CD4-positive, alpha-beta T cell (primary cell): ENCODE measurements around the gene RAB8A. TPM values are rescaled to one million over a fixed set of nuclear protein-coding genes. Genes with fewer than 3 reads are reported as not detected.

Experiments used
- ATAC-seq: fragments of 200-7000 bp; cut with Tn5 transposase; one replicate; pipeline ENCODE4 v1.10.0; 2022; ENCODE audit warnings: mild to moderate bottlenecking; ENCODE audit not compliant: poor library complexity
- CTCF ChIA-PET: fragments of 350-600 bp; sonication (Branson Sonifier 250); formaldehyde crosslinking; loops from one replicate; lab custom pipeline; 2021; ENCODE audit warnings: antibody characterized with exemption, inconsistent platforms; lab: Charles Lee
- POLR2A ChIA-PET: fragments of 350-600 bp; sonication (Branson Sonifier 250); formaldehyde crosslinking; loops from one replicate; lab custom pipeline; 2021; ENCODE audit warnings: antibody characterized with exemption, inconsistent platforms; lab: Charles Lee
- DNase-seq, 14 experiments: peaks; one replicate each; pipeline ENCODE4 v3.0.0-alpha.2; 2013 to 2020; ENCODE audit warnings: mixed read lengths in 2 of 14
- H3K27ac ChIP-seq, 2 donors: one replicate each; pipeline versions ENCODE4 v1.5.1 to v1.7.0; 2013; ENCODE audit warnings: low read length in 2 of 2, low read depth in 1 of 2, mild to moderate bottlenecking in 1 of 2
- H3K27me3 ChIP-seq, 2 experiments: 1 replicate in 1 of 2; 2 replicates in 1 of 2; pipeline versions ENCODE4 v1.6.1 to v1.7.0; 2013; ENCODE audit warnings: low read length in 2 of 2, control low read depth in 1 of 2, mild to moderate bottlenecking in 1 of 2, moderate library complexity in 1 of 2; ENCODE audit not compliant: insufficient read depth in 2 of 2, control insufficient read depth in 1 of 2
- H3K36me3 ChIP-seq: one replicate; pipeline ENCODE4 v1.6.1; 2013; ENCODE audit warnings: low read length, control low read depth; ENCODE audit not compliant: insufficient read depth
- H3K4me1 ChIP-seq: one replicate; pipeline ENCODE4 v1.6.1; 2013; ENCODE audit warnings: low read length, control low read depth; ENCODE audit not compliant: insufficient read depth
- H3K4me3 ChIP-seq: one replicate; pipeline ENCODE4 v1.5.1; 2013; ENCODE audit warnings: mild to moderate bottlenecking, low read length, moderate library complexity
- H3K9me3 ChIP-seq, 2 experiments: 1 replicate in 1 of 2; 2 replicates in 1 of 2; pipeline versions ENCODE4 v1.6.1 to v1.7.0; 2013; ENCODE audit warnings: low read length in 2 of 2, mild to moderate bottlenecking in 2 of 2, control low read depth in 1 of 2, moderate library complexity in 1 of 2; ENCODE audit not compliant: control insufficient read depth in 1 of 2, insufficient read depth in 1 of 2
- H3K27ac Mint-ChIP-seq: one replicate; pipeline ENCODE4 v1.8.0; 2020; ENCODE audit warnings: mixed read lengths
- H3K27me3 Mint-ChIP-seq: one replicate; pipeline ENCODE4 v1.8.0; 2021; ENCODE audit warnings: mixed read lengths
- H3K36me3 Mint-ChIP-seq: one replicate; pipeline ENCODE4 v1.8.0; 2021; ENCODE audit warnings: low read depth, mixed read lengths
- H3K4me1 Mint-ChIP-seq: one replicate; pipeline ENCODE4 v1.8.0; 2021; ENCODE audit warnings: low read depth, mixed read lengths
- H3K4me3 Mint-ChIP-seq: one replicate; pipeline ENCODE4 v1.8.0; 2020; ENCODE audit warnings: mild to moderate bottlenecking, mixed read lengths
- H3K9me3 Mint-ChIP-seq: one replicate; pipeline ENCODE4 v1.8.0; 2020; ENCODE audit warnings: mixed read lengths
- CTCF ChIP-seq: fragments of 200-600 bp; IDR thresholded peaks from one replicate; pipeline ENCODE4 v1.8.0; 2022; ENCODE audit warnings: antibody characterized with exemption, mild to moderate bottlenecking
- intact Hi-C, 2 experiments: fragments of 100-400 bp; cut with DNase I in 1 of 2; cut with micrococcal nuclease in 1 of 2; formaldehyde crosslinking; loops; one replicate each; pipeline versions ENCODE4 v1.15.1 to v1.9.0; 2023 to 2025; cut with DNase I, micrococcal nuclease
- total RNA-seq, 174 experiments: library from RNA in 2 of 174; stranded (reverse) in 2 of 174; gene quantifications; one replicate each; pipeline ENCODE4 v1.2.3 and lab custom pipeline; 2021 to 2026

The RAB8A gene
- total RNA-seq, 2 experiments from 2014 or later, result 74.9 to 79.0 TPM

- H3K27ac Mint-ChIP-seq, result no peak overlapping the region
- TF ChIP-seq CTCF, result no peak
- H3K36me3 ChIP-seq, result no peaks in the 10 kb centered on the region
- H3K9me3 ChIP-seq, result peaks cover 0 to 4% of the 10 kb centered on the region in 2 experiments
- H3K27me3 ChIP-seq, result no peaks in the 10 kb centered on the region
- no peak for ATAC-seq
- ChIA-PET CTCF (no interaction called here), POLR2A (no interaction called here)
- H3K27me3 Mint-ChIP-seq, result no peaks in the 10 kb centered on the region
- DNase-seq, result no peak
- intact Hi-C loops, result no loop called here
- H3K4me3 Mint-ChIP-seq, result no peak overlapping the region
- H3K36me3 Mint-ChIP-seq, result no peaks in the 10 kb centered on the region
- H3K4me1 Mint-ChIP-seq, result no peaks in the 10 kb centered on the region
- H3K27ac ChIP-seq, result no peak overlapping the region
- H3K4me1 ChIP-seq, result peaks cover 9% of the 10 kb centered on the region
- H3K9me3 Mint-ChIP-seq, result no peaks in the 10 kb centered on the region
- H3K4me3 ChIP-seq, result no peak overlapping the region
Observed at GRCh38 chr19:16164222-16164890, 52.7 kb downstream of the RAB8A start.

DNA sequence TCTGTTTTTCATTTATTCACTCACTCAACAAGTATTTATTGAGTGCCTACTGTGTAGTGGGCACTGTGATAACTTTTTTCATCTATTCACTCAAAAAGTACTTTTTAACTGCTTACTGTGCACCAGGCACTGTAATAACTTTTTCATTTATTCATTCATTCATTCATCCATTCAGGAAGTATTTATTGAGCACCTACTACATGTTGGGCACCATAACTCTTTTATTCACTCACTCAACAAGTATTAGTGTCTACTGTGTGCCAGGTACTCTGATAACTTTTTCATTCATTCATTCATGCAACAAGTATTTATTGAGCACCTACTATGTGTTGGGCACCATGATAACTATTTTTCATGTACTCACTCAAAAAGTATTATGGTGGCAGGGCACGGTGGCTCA lies 54.7 kb downstream of the RAB8A start:
- Mint-ChIP-seq H3K27me3 (no peaks in the 10 kb centered on the region), H3K4me1 (no peaks in the 10 kb centered on the region), H3K9me3 (no peaks in the 10 kb centered on the region), H3K27ac (no peak overlapping the region), H3K36me3 (no peaks in the 10 kb centered on the region), H3K4me3 (no peak overlapping the region)
- no peak for DNase-seq
- H3K4me1 ChIP-seq, result peaks cover 5% of the 10 kb centered on the region
- CTCF ChIA-PET, result no interaction called here
- intact Hi-C loops, result no loop called here
- POLR2A ChIA-PET, result no interaction called here
- H3K27me3 ChIP-seq, result no peaks in the 10 kb centered on the region
- H3K9me3 ChIP-seq, result peaks cover 0 to 4% of the 10 kb centered on the region in 2 experiments
- no peak for ATAC-seq
- no peaks in the 10 kb centered on the region for H3K36me3 ChIP-seq
- H3K27ac ChIP-seq, result no peak overlapping the region
- TF ChIP-seq CTCF, result no peak
- H3K4me3 ChIP-seq, result no peak overlapping the region

DNA sequence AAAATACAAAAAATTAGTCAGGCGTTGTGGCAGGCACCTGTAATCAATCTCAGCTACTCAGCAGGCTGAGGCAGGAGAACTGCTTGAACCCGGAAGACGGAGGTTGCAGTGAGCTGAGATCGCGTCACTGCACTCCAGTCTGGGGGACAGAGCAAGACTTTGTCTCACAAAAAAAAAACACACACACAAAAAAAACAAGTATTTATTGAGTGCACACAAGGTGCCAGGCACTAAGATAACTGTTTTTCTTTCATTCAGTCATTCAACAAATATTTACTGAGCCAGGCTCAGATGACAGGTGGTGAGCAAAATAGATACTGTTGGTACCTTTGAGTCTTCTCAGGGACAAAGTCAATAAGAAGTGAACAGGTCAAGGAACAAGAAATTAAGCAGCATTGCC lies 55.4 kb downstream of the RAB8A start:
- Histone ChIP-seq H3K4me3 (no peak overlapping the region), H3K36me3 (no peaks in the 10 kb centered on the region), H3K27me3 (no peaks in the 10 kb centered on the region), H3K27ac (no peak overlapping the region), H3K4me1 (peaks cover 5% of the 10 kb centered on the region), H3K9me3 (peaks cover 0 to 4% of the 10 kb centered on the region in 2 experiments)
- no peak for TF ChIP-seq CTCF
- Mint-ChIP-seq H3K36me3 (no peaks in the 10 kb centered on the region), H3K27me3 (no peaks in the 10 kb centered on the region), H3K4me1 (no peaks in the 10 kb centered on the region), H3K4me3 (no peak overlapping the region), H3K9me3 (no peaks in the 10 kb centered on the region), H3K27ac (no peak overlapping the region)
- CTCF ChIA-PET, result no interaction called here
- DNase-seq (no peak), ATAC-seq (no peak)
- POLR2A ChIA-PET, result no interaction called here
- intact Hi-C loops, result no loop called here
